ENCODE measurements around the gene CYBB. TPM values are rescaled to one million over a fixed set of nuclear protein-coding genes. Genes with fewer than 3 reads are reported as not detected.
A peak's percentile ranks its signal among the peaks of the same experiment; 100 is the strongest.

CYBB gene
- total RNA-seq, 1 experiment from 2014 or later: not detected

GRCh38 chrX:37785569-37785968, 5.7 kb downstream of the CYBB start:
- DNase-seq (ENCODE audit: low spot score): peak; percentile 21

- no peak for DNase-seq (ENCODE audit: low spot score)
Measured at GRCh38 chrX:37786624-37787422, 7.0 kb downstream of the CYBB start.

- no peak for DNase-seq (ENCODE audit: low spot score)
Measured at GRCh38 chrX:37787423-37787869, 7.6 kb downstream of the CYBB start.

GRCh38 chrX:37796310-37796709, 16.5 kb downstream of the CYBB start:
- DNase-seq (ENCODE audit: low spot score): no peak

GRCh38 chrX:37796805-37797204, 16.9 kb downstream of the CYBB start:
- DNase-seq (ENCODE audit: low spot score): no peak

- DNase-seq (ENCODE audit: low spot score): no peak
Measured at GRCh38 chrX:37799936-37800335, 20.1 kb downstream of the CYBB start.

- no peak for DNase-seq (ENCODE audit: low spot score)
Measured at GRCh38 chrX:37800717-37801116, 20.9 kb downstream of the CYBB start.

- no peak for DNase-seq (ENCODE audit: low spot score)
Measured at GRCh38 chrX:37802028-37802427, 22.2 kb downstream of the CYBB start.

- DNase-seq (ENCODE audit: low spot score): no peak
Measured at GRCh38 chrX:37803057-37803456, 23.2 kb downstream of the CYBB start.

- no peak for DNase-seq (ENCODE audit: low spot score)
Measured at GRCh38 chrX:37809970-37810369, 30.1 kb downstream of the CYBB start.

GRCh38 chrX:37812110-37812509, 32.3 kb downstream of the CYBB start:
- no peak for DNase-seq (ENCODE audit: low spot score)

- no peak for DNase-seq (ENCODE audit: low spot score)
Measured at GRCh38 chrX:37813570-37813969, 33.7 kb downstream of the CYBB start.

GRCh38 chrX:37815366-37815765, 35.5 kb downstream of the CYBB start:
- no peak for DNase-seq (ENCODE audit: low spot score)

- DNase-seq (ENCODE audit: low spot score): no peak
Measured at GRCh38 chrX:37816766-37817165, 36.9 kb downstream of the CYBB start.

- DNase-seq (ENCODE audit: low spot score): no peak
Measured at GRCh38 chrX:37817176-37817575, 37.3 kb downstream of the CYBB start.

GRCh38 chrX:37817579-37817978, 37.7 kb downstream of the CYBB start:
- no peak for DNase-seq (ENCODE audit: low spot score)

GRCh38 chrX:37818031-37818430, 38.2 kb downstream of the CYBB start:
- DNase-seq (ENCODE audit: low spot score): no peak

GRCh38 chrX:37820646-37821045, 40.8 kb downstream of the CYBB start:
- DNase-seq (ENCODE audit: low spot score): no peak

- no peak for DNase-seq (ENCODE audit: low spot score)
Measured at GRCh38 chrX:37824491-37825214, 44.8 kb downstream of the CYBB start.

- no peak for DNase-seq (ENCODE audit: low spot score)
Measured at GRCh38 chrX:37825215-37825842, 45.5 kb downstream of the CYBB start.

- DNase-seq (ENCODE audit: low spot score): no peak
Measured at GRCh38 chrX:37829721-37830120, 49.9 kb downstream of the CYBB start.

GRCh38 chrX:37830371-37830770, 50.5 kb downstream of the CYBB start:
- no peak for DNase-seq (ENCODE audit: low spot score)

- no peak for DNase-seq (ENCODE audit: low spot score)
Measured at GRCh38 chrX:37834937-37835336, 55.1 kb downstream of the CYBB start.
